ENCODE results near the gene ACVR1.
"Not testable (repeated sequence)": the region's sequence is repeated elsewhere in the genome, so short reads cannot be mapped to it uniquely, and the experiment has no call there.

Gene ACVR1

DNA sequence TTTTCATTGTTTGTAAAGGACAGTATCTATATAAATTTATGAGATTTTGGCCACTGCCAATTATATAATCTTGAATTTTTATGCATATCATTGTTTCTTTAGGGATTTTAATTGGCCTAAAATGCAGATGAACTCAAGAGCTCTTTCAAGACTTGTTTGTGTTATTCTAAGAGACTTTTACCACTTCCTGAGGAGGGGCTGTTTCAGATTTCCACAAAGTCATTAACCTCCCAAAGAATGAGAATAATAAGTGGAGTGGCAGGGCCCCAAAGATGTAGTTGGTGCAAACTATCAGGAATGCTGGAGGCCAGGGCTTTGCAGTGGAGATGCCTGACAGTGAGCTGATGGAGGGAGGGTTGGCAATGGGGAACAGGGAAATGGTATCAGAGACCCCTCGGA, 15.5 kb upstream of the ACVR1 start:
- DNase-seq, result peak; percentile 20

- DNase-seq, result no peak
Observed at GRCh38 chr2:157890969-157891642, 15.0 kb upstream of the ACVR1 start.

GRCh38 chr2:157887946-157888345, 11.8 kb upstream of the ACVR1 start:
- DNase-seq, result no peak

DNA sequence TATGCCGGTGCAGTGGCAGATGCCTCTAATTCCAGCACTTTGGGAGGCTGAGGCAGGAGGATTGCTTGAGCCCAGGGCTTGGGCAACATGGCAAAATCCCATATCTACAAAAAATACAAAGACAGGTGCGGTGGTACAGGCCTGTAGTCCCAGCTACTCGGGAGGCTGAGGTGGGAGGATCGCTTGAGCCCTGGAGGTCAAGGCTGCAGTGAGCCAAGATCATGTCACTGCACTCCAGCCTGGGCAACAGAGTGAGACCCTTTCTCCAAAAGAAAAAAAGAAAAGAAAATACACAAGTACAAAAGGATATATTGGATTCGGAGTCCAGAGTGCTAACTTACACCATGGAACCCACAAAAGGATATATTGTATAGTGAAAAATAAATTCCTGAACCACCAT, 8.4 kb upstream of the ACVR1 start:
- DNase-seq, result not testable (repeated sequence)

DNA sequence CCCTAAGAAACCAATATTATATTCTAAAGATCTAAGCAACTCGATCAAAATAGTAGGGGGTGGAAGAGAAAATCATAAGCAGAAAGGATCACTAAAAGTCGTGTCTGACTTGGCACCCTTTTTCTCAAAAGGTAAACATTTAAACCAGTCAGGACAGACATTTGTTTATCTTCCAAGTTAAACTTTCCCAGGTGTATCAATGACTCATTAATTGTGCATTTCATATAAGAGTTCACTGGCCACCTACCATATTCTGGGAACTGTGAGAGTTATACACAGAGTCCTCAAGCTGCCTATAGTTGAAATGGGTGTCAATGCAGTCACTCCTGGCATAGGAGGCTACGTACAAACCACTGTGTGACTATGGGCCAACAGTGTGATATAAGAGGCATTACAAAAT, 4.8 kb upstream of the ACVR1 start:
- DNase-seq, result no peak

GRCh38 chr2:157877761-157878400, 1.8 kb upstream of the ACVR1 start:
- no peak for DNase-seq

- no peak for DNase-seq
Observed at GRCh38 chr2:157876786-157877138, 632 bp upstream of the ACVR1 start.

DNA sequence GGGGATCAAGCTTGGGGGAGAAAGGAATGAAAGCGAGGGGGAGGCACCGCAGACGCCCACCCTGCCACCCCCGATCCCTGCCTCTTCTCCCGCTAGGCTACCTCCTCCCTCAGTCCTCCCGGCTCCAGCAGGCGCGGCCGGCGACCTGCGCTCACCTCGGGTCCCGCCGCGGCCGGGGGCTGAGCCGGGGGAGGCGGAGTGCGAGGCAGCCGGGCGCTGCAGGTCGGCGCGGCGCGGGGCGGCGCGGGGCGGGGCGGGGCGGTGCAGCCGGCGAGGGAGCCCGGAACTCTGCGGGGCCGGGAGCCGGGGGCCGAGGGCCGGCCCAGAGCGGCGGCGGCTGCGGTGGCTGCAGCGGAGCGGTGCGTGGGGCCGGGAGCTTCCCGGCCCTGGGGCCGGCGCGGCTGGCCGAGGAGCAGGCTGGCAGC, 477 bp downstream of the ACVR1 start:
- DNase-seq, result no peak

DNA sequence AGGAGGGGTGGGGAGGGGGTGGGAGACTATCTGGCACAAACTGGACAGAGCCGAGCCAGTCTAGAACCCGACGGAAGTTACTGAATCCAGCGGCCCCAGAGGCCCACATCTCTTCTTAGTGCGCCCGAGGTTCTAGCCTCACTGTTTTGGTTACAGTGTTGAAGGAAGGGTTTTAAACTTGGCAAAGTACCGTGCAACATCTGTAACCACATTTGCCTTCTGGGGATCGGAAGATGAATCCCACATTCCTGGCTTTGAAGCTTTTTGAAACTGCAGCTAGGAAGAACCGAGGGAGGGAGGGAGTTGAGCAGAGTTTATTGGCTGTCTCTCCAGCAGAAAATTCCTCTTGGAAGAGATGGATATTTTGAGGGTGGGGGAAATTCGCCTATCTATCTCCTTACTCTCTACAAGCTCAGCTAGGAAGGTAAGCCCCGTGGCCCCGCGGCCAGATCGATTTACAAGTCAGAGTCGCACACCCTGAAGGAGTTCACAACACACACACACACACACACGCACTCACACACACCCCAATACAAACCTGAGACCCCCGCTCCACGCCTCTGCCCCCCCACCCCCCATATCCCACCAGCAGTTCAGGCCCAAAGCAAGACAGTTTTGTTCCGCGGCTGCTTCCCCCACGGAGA, 1.0 kb downstream of the ACVR1 start:
- peak; percentile 18 for DNase-seq

DNA sequence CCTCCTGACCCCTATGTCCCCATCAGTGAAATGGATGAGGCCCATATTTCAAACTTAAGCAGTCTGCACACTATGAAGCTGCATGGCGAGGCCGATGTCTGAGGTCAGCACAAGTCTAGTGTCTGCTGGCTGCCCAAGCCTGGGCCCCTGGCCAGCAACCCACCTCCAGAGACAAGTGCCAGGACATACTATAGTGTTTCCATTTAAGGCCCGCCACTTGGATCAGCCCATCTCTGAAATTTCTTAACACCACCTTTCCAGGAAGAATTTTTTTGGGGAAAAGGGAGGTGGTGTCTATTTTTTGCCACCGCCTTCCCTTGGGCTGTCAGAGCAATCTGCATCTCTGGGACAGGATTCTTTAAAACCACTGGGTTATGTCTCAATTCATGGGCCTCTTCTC, 1.8 kb downstream of the ACVR1 start:
- DNase-seq, result no peak

DNA sequence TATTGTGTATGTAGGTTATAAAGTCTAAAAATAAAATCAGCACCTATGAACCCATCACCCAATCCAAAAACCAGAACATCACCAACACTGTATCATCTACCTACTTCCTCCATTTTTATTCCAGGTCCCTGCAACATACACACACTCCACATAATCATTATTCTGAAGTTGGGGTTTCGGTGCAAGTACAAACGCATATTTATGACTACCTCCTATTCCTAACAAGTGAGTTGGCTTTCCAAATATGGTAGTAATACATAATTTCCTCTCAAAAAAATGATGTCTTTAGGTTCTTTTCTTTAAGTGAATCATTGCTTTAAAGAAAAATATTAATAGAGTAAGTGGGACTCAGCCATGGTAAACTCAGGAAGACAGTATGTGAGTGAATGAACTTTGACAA, 3.3 kb downstream of the ACVR1 start:
- no peak for DNase-seq

- no peak for DNase-seq
Observed at GRCh38 chr2:157871415-157871814, 4.7 kb downstream of the ACVR1 start.

GRCh38 chr2:157868993-157869392, 7.1 kb downstream of the ACVR1 start:
- no peak for DNase-seq

DNA sequence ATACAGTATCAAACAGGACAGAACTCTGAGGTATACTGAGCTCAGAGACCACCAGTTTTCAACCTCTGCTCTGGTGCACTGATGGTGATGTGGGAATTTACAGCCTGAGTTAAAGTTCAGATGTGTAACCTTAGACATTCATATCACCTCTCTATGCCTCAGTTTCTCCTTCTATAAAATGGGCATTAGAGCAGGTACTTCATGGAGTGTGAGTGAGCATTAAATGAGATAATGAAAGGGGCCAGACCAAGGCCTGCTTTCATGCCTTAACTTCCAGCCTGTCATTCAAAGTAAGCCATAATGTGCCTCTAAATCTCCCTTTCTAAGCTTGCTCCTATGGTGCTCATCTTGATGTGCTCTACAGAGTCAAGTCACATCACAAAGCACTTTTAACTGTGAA, 8.4 kb downstream of the ACVR1 start:
- no peak for DNase-seq

GRCh38 chr2:157866666-157867642, 9.2 kb downstream of the ACVR1 start:
- no peak for DNase-seq

DNA sequence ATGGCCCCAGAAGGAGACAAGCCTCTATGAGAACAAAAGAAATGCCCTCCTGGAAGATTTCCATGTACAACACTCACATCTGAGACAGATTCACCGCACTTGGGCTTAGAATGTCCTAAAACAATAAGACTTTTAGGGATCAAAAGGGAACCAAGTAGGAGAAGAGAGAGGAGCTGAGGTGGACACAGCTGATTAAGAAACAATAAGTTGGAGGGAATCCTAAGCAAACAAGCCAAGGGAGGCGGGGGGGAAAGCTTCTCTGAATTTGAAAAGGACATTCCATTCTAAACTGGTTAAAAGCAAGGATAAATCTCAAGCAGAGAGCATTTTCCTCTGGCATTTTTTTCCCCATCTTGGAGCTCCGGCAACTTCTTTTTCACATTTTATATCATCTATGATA, 9.9 kb downstream of the ACVR1 start:
- no peak for DNase-seq

DNA sequence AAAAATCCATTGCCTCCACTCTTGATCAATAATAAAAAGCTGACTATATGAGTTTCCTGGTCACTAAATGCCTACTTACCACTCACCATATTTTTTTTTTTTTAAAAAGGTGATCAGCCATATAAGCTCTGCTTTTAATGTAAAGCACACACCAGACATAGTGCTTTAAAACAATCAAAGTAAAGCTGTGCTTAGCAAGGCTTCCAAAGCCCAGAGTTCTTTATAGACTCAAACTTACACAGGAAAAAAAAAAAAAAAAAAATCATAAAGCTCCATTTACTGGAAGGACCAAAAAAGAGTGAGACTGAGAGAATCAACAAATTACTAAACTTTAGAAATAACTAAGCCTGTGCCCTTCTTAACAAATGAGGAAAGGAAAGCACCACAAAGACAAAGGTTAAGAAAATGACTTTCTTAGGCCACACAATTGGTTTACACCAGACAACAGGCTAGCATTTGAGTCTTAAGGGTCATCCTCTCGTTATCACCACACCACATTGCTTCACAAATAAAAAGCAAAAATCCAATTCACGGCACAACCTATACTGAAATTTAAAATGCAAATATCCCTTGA, 11.2 kb downstream of the ACVR1 start:
- no peak for DNase-seq

DNA sequence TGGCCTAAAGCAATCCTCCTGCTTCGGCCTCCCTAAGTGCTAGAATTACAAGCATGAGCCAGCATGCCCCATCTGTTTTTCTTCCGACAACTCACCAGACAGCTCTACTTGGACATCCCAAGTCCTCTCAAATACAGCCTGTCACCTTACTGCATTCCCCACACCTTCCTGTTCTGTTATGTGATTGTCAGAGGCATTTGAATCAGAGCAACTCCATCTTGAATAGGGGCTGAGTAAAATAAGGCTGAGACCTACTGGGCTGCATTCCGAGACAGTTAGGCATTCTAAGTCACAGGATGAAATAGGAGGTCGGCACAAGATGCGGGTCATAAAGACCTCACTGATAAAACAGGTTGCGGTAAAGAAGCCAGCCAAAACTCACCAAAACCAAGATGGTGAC, 17.3 kb downstream of the ACVR1 start:
- DNase-seq, result no peak

DNA sequence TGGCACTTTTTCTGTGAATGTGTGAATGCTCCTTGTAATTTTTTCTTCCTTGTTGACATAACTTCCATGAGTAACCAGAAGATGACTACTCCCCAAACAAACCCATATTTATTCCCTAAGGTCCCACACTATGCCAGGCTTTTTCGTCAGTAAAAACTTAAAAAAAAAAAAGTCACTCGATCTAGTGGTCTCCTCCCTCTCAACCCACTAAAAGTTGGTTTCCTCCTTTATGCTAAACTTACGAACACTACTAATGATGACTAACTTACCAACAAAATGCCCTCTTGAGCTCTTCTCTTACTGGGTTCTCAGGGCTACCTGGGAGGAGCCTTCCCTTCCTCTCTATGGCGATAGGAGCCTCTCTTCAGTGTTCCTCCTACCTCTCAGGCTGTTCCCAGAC, 18.2 kb downstream of the ACVR1 start:
- no peak for DNase-seq

DNA sequence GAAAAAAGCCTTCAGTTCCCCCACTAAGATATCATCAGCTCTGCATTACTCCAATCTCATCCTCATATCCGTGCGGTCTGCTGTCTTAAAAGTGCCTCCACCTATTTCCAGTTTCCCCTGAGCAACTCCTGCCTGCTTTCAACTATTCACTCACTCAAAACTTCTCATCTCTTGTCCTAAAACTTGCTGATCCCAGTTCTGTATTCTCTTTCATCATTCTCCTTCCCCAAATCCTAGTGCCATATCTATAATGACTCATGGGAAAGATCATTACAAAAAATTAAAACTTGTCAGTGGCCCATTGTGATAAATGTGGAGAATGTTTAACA, 20.0 kb downstream of the ACVR1 start:
- DNase-seq, result no peak

DNA sequence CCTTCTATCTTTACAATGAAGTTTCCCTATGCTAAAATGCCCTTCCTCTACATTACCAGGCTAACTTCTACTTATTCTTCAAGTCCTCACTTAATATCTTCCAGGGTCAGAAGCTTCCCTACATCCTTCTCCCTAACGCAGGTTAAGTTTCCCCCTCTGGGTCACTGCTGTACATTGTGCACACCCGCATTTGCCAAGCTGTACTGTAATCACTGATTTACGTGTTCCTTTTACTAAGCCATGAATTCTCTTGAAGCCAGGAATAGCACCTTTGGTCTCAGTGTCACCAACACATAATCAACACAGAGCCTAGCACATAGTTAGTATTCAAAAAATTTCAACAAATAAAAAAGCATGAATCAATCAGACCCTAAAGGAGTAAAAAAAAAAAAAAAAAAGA, 22.3 kb downstream of the ACVR1 start:
- DNase-seq, result no peak

DNA sequence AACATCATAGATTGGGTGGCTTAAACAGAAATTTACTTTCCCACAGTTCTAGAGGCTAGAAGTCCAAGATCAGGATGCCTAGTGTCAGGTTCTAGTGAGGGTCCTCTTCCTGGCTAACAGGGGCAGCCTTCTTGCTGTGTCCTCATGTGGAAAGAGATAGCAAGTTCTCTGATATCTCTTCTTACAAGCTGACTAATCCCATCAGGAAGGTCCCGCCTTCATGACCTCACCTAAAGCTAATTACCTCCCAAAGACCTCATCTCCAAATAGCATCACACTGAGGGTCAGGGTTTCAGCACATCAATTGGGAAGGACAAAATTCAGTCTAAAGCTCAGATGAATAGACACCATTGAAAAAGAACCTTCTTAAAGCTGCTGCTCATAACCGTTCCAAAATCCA, 22.9 kb downstream of the ACVR1 start:
- no peak for DNase-seq

GRCh38 chr2:157849591-157849990, 26.5 kb downstream of the ACVR1 start:
- DNase-seq, result no peak

Measured in CD4-positive, alpha-beta T cell treated with Interleukin-17A for 1 hour (primary cell).